HCT116 (cell line): Measurements from ENCODE around the gene PLPP2. TPM values are rescaled to one million over a fixed set of nuclear protein-coding genes. Genes with fewer than 3 reads are reported as not detected.

ENCODE experiments used
- ATAC-seq: fragments of 200-7000 bp; cut with Tn5 transposase; 2 replicates; pipeline ENCODE4 v1.9.1; 2020; ENCODE audit warnings: mild to moderate bottlenecking, moderate library complexity
- BruUV-seq: library from RNA; stranded (reverse); fragments of 400-500 nt; replicated peaks from 2 replicates; lab custom pipeline; 2021; lab: Mats Ljungman, UMichigan
- CTCF ChIA-PET: fragments of 300-600 bp; sonication (Branson Sonifier 250); formaldehyde crosslinking; loops from one replicate; lab custom pipeline; 2021; ENCODE audit warnings: antibody characterized with exemption; lab: Charles Lee
- POLR2A ChIA-PET: fragments of 300-600, 350-600 bp; sonication (Branson Sonifier 250); formaldehyde crosslinking; loops from one replicate; lab custom pipeline; 2021; ENCODE audit warnings: antibody characterized with exemption; lab: Charles Lee
- RAD21 ChIA-PET, 2 experiments: fragments of 300-600 bp; sonication (Branson Sonifier 250); formaldehyde crosslinking; loops; one replicate each; lab custom pipeline; 2023; ENCODE audit warnings: low total read pairs in 2 of 2; ENCODE audit not compliant: uncharacterized antibody in 2 of 2, unreplicated experiment in 2 of 2, low non-redundant PET in 1 of 2; lab: Charles Lee
- DNase-seq: peaks from one replicate; pipeline ENCODE4 v3.0.0-alpha.2; 2010; ENCODE audit warnings: low read depth, low spot score
- H2AFZ ChIP-seq: fragments of 200-600 bp; shearing (Covaris generic), sonication (generic); 2 replicates; pipeline ENCODE4 v1.6.1; 2017; ENCODE audit warnings: low read depth, mixed run types, mixed read lengths, antibody characterized with exemption, low read length; ENCODE audit not compliant: poor library complexity, severe bottlenecking
- H3K27ac ChIP-seq: 2 replicates; pipeline ENCODE4 v1.5.1; 2012; ENCODE audit warnings: low read depth, low read length
- H3K27me3 ChIP-seq: fragments of 200-600 bp; sonication (generic); 2 replicates; pipeline ENCODE4 v1.6.1; 2016; ENCODE audit warnings: mixed run types, low read length, mixed read lengths; ENCODE audit not compliant: insufficient read depth
- H3K36me3 ChIP-seq, 2 experiments: fragments of 200-500 bp in 1 of 2; fragments of 200-600 bp in 1 of 2; sonication (Bioruptor generic) in 1 of 2; sonication (generic) in 1 of 2; 2 replicates each; pipeline versions ENCODE4 v1.5.1 to v1.6.1; 2014 to 2016; ENCODE audit warnings: low read length in 2 of 2, inconsistent platforms in 1 of 2, mixed read lengths in 1 of 2, mixed run types in 1 of 2; ENCODE audit not compliant: insufficient read depth in 2 of 2, control insufficient read depth in 1 of 2
- H3K4me1 ChIP-seq, 2 experiments: fragments of 200-600 bp in 1 of 2; sonication (generic) in 1 of 2; 2 replicates each; pipeline versions ENCODE4 v1.5.1 to v1.6.1; 2012 to 2017; ENCODE audit warnings: low read length in 2 of 2, inconsistent platforms in 1 of 2, mild to moderate bottlenecking in 1 of 2, mixed read lengths in 1 of 2, mixed run types in 1 of 2, moderate library complexity in 1 of 2; ENCODE audit not compliant: insufficient read depth in 2 of 2, control insufficient read depth in 1 of 2
- H3K4me2 ChIP-seq: fragments of 200-600 bp; sonication (generic); 2 replicates; pipeline ENCODE4 v1.6.1; 2017; ENCODE audit warnings: mixed run types, low read length, mixed read lengths
- H3K4me3 ChIP-seq, 2 experiments: fragments of 200-600 bp in 1 of 2; sonication (generic) in 1 of 2; replicated peaks in 1 of 2; 2 replicates each; pipeline ENCODE4 v1.5.1; 2011 to 2016; ENCODE audit warnings: low read length in 2 of 2, control low read depth in 1 of 2, low read depth in 1 of 2, mild to moderate bottlenecking in 1 of 2, mixed read lengths in 1 of 2, mixed run types in 1 of 2
- H3K79me2 ChIP-seq: fragments of 200-600 bp; sonication (generic); 2 replicates; pipeline ENCODE4 v1.6.1; 2017; ENCODE audit warnings: mild to moderate bottlenecking, mixed run types, low read length, moderate library complexity, mixed read lengths; ENCODE audit not compliant: insufficient read depth
- H3K9ac ChIP-seq: fragments of 200-600 bp; sonication (generic); 2 replicates; pipeline ENCODE4 v1.6.1; 2016; ENCODE audit warnings: low read length, mixed read lengths
- H3K9me2 ChIP-seq: fragments of 200-600 bp; sonication (generic), shearing (Covaris generic); 2 replicates; pipeline ENCODE4 v1.6.1; 2017; ENCODE audit warnings: mixed run types, mild to moderate bottlenecking, moderate library complexity; ENCODE audit not compliant: insufficient read depth
- H3K9me3 ChIP-seq, 2 experiments: fragments of 200-500 bp in 1 of 2; fragments of 200-600 bp in 1 of 2; sonication (Bioruptor generic) in 1 of 2; sonication (generic) in 1 of 2; 2 replicates each; pipeline ENCODE4 v1.6.1; 2014 to 2017; ENCODE audit warnings: low read length in 2 of 2, mixed read lengths in 2 of 2, inconsistent platforms in 1 of 2, low read depth in 1 of 2, mild to moderate bottlenecking in 1 of 2, mixed run types in 1 of 2, moderate library complexity in 1 of 2; ENCODE audit not compliant: control insufficient read depth in 1 of 2, insufficient read depth in 1 of 2
- H4K20me1 ChIP-seq: fragments of 200-600 bp; sonication (generic), shearing (Covaris generic); 2 replicates; pipeline ENCODE4 v1.6.1; 2017; ENCODE audit warnings: mixed run types, mild to moderate bottlenecking, moderate library complexity; ENCODE audit not compliant: insufficient read depth
- CBX3 ChIP-seq: IDR thresholded peaks from 2 replicates; pipeline ENCODE4 v1.6.1; 2012; ENCODE audit warnings: low read depth
- EGR1 ChIP-seq: IDR thresholded peaks from 2 replicates; pipeline ENCODE4 v1.6.1; 2012; ENCODE audit warnings: low read depth
- EZH2 ChIP-seq: fragments of 200-600 bp; sonication (generic); IDR thresholded peaks from 2 replicates; pipeline ENCODE4 v1.6.1; 2017; ENCODE audit warnings: antibody characterized with exemption, mixed run types
- FOSL1 ChIP-seq: IDR thresholded peaks from 2 replicates; pipeline ENCODE4 v1.6.1; 2012; ENCODE audit warnings: low read depth
- POLR2AphosphoS5 ChIP-seq: IDR thresholded peaks from 2 replicates; pipeline ENCODE4 v1.6.1; 2011; ENCODE audit warnings: mild to moderate bottlenecking, low read depth, low read length, moderate library complexity
- RAD21 ChIP-seq: IDR thresholded peaks from 2 replicates; pipeline ENCODE4 v1.6.1; 2012; ENCODE audit warnings: low read depth, mild to moderate bottlenecking
- SIN3A ChIP-seq: IDR thresholded peaks from 2 replicates; pipeline ENCODE4 v1.6.1; 2012; ENCODE audit warnings: low read depth
- SRF ChIP-seq: IDR thresholded peaks from 2 replicates; pipeline ENCODE4 v1.6.1; 2012; ENCODE audit warnings: low read depth
- TCF7L2 ChIP-seq: IDR thresholded peaks from 2 replicates; pipeline ENCODE4 v1.7.0; 2011; ENCODE audit warnings: borderline replicate concordance, inconsistent platforms; ENCODE audit not compliant: insufficient read depth, insufficient read length; ENCODE audit errors: extremely low read depth
- YY1 ChIP-seq: IDR thresholded peaks from 2 replicates; pipeline ENCODE4 v1.6.1; 2011; ENCODE audit warnings: low read length, low read depth, moderate library complexity, mild to moderate bottlenecking; ENCODE audit not compliant: insufficient replicate concordance; ENCODE audit errors: extremely low read depth
- ZBTB33 ChIP-seq: IDR thresholded peaks from 2 replicates; pipeline ENCODE4 v1.6.1; 2011; ENCODE audit warnings: mild to moderate bottlenecking, low read length, moderate library complexity; ENCODE audit not compliant: insufficient replicate concordance; ENCODE audit errors: extremely low read depth
- ZFX ChIP-seq: fragments of 450-650 bp; IDR thresholded peaks from 2 replicates; pipeline ENCODE4 v1.6.1; 2017
- intact Hi-C: fragments of 100-400 bp; cut with micrococcal nuclease; formaldehyde crosslinking; loops from 2 replicates; pipeline ENCODE4 v1.10.0; 2022
- total RNA-seq: library from RNA; stranded (reverse); gene quantifications from one replicate; pipeline ENCODE4 v1.2.1, GENCODE V29; 2021; ENCODE audit not compliant: unreplicated experiment
- TF ChIP-seq, protein P1 (sequence below): IDR thresholded peaks from 2 replicates; pipeline ENCODE4 v1.6.1; 2012
- TF ChIP-seq, protein P2 (sequence below): IDR thresholded peaks from 2 replicates; pipeline ENCODE4 v1.6.1; 2012; ENCODE audit warnings: low read depth

Gene PLPP2
- total RNA-seq, 1 experiment from 2014 or later: 128 TPM

DNA sequence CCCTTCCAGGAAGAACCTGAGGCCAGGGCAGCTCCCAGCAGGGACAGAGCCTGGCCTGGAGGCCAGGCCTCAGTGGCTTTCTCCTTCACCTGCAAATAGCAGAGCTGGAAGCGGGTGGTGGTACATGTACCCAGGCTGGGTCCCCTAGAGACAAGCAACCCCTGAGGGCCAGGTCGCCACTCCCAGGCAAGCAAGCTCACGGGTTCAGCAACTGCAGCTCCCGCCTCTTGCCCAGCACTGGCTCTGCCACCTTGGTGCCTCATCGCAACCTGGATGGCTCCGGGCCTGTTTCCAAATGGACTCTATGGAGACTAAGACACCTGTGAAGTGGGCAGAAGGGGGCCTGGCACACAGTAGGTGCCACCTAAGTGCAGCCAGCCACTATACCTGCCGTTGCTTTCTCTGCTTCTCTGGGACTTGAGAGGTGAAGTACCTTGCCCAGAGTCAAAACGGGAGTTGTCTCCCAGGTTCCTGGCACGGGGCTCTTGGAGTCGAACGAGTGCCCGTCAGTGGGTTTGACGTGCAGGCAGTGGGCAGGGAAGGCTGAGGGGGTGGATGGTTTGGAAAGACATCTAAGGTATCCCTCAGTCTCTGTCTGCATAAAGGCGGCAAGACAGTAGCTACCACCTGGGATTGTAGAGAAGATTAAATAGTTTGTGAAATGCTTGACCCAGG lies 2.4 kb upstream of the PLPP2 start:
- H4K20me1 ChIP-seq: no peaks in the 10 kb centered on the region
- TF ChIP-seq RAD21 (no peak), EGR1 (no peak), EZH2 (no peak), SRF (no peak), TCF7L2 (no peak), CBX3 (no peak), ZBTB33 (no peak), FOSL1 (no peak), POLR2AphosphoS5 (no peak), YY1 (no peak), ZFX (no peak), SIN3A (no peak)
- TF ChIP-seq, protein P1, sequence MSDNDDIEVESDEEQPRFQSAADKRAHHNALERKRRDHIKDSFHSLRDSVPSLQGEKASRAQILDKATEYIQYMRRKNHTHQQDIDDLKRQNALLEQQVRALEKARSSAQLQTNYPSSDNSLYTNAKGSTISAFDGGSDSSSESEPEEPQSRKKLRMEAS: no peak
- TF ChIP-seq, protein P2, sequence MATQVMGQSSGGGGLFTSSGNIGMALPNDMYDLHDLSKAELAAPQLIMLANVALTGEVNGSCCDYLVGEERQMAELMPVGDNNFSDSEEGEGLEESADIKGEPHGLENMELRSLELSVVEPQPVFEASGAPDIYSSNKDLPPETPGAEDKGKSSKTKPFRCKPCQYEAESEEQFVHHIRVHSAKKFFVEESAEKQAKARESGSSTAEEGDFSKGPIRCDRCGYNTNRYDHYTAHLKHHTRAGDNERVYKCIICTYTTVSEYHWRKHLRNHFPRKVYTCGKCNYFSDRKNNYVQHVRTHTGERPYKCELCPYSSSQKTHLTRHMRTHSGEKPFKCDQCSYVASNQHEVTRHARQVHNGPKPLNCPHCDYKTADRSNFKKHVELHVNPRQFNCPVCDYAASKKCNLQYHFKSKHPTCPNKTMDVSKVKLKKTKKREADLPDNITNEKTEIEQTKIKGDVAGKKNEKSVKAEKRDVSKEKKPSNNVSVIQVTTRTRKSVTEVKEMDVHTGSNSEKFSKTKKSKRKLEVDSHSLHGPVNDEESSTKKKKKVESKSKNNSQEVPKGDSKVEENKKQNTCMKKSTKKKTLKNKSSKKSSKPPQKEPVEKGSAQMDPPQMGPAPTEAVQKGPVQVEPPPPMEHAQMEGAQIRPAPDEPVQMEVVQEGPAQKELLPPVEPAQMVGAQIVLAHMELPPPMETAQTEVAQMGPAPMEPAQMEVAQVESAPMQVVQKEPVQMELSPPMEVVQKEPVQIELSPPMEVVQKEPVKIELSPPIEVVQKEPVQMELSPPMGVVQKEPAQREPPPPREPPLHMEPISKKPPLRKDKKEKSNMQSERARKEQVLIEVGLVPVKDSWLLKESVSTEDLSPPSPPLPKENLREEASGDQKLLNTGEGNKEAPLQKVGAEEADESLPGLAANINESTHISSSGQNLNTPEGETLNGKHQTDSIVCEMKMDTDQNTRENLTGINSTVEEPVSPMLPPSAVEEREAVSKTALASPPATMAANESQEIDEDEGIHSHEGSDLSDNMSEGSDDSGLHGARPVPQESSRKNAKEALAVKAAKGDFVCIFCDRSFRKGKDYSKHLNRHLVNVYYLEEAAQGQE: no peak
- TF ChIP-seq, all 23 proteins: peak for 0
- Histone ChIP-seq H3K4me3 (no peak overlapping the region), H3K27ac (no peak overlapping the region), H3K9ac (no peak overlapping the region), H3K9me3 (no peaks in the 10 kb centered on the region), H3K4me2 (no peak overlapping the region), H3K4me1 (peaks cover 12 to 25% of the 10 kb centered on the region in 2 experiments), H3K27me3 (no peaks in the 10 kb centered on the region), H3K9me2 (no peaks in the 10 kb centered on the region), H3K79me2 (peaks cover 22% of the 10 kb centered on the region), H3K36me3 (peaks cover 0 to 2% of the 10 kb centered on the region in 2 experiments; a peak in 1 of 4 replicates), H2AFZ (no peak overlapping the region)
- no TSS peak for BruUV-seq
- CTCF ChIA-PET: no interaction called here
- RAD21 ChIA-PET: no interaction called here
- no peak for ATAC-seq
- POLR2A ChIA-PET: no interaction called here
- intact Hi-C loops: no loop called here
- DNase-seq: no peak
